ENCODE results near the gene KRTAP20-1.

- TF ChIP-seq CTCF (IDR thresholded peaks at IDR 0.05) (no peak), POLR2A (IDR thresholded peaks at IDR 0.05) (no peak)
Observed at GRCh38 chr21:30642564-30642963, 26.3 kb downstream of the KRTAP20-1 start, which contains the start of gene KRTAP20-3.
